Naive thymus-derived CD4-positive, alpha-beta T cell (primary cell): Measurements from ENCODE around the gene ROGDI. TPM values are rescaled to one million over a fixed set of nuclear protein-coding genes. Genes with fewer than 3 reads are reported as not detected.

Experiments used
- ATAC-seq: fragments of 150-1000 bp; cut with Tn5 transposase; 2 replicates; pipeline ENCODE4 v1.10.0; 2021; ENCODE audit warnings: mild to moderate bottlenecking, moderate library complexity
- CTCF ChIA-PET: fragments of 350-600 bp; sonication (Branson Sonifier 250); formaldehyde crosslinking; loops from one replicate; lab custom pipeline; 2021; ENCODE audit warnings: antibody characterized with exemption; lab: Charles Lee
- POLR2A ChIA-PET: fragments of 350-600 bp; sonication (Branson Sonifier 250); formaldehyde crosslinking; loops from one replicate; lab custom pipeline; 2021; ENCODE audit warnings: antibody characterized with exemption, inconsistent platforms; lab: Charles Lee
- DNase-seq, 9 donors: peaks; one replicate each; pipeline versions ENCODE4 v3.0.0 to v3.0.0-alpha.2; 2020 to 2022; ENCODE audit warnings: mixed read lengths in 1 of 9
- H3K27ac ChIP-seq: one replicate; pipeline ENCODE4 v1.7.0; 2013; ENCODE audit warnings: mild to moderate bottlenecking, low read depth, low read length, moderate library complexity
- H3K27me3 ChIP-seq, 2 donors: one replicate each; pipeline ENCODE4 v1.7.0; 2013; ENCODE audit warnings: low read length in 2 of 2, mild to moderate bottlenecking in 2 of 2, moderate library complexity in 2 of 2; ENCODE audit not compliant: control insufficient read depth in 2 of 2, insufficient read depth in 2 of 2
- H3K36me3 ChIP-seq, 3 experiments: 1 replicate in 2 of 3; 2 replicates in 1 of 3; pipeline ENCODE4 v1.7.0; 2013; ENCODE audit warnings: low read length in 3 of 3, mild to moderate bottlenecking in 3 of 3, moderate library complexity in 1 of 3; ENCODE audit not compliant: insufficient read depth in 3 of 3, control insufficient read depth in 2 of 3
- H3K4me1 ChIP-seq, 2 donors: one replicate each; pipeline ENCODE4 v1.7.0; 2013; ENCODE audit warnings: low read length in 2 of 2, mild to moderate bottlenecking in 2 of 2, moderate library complexity in 1 of 2; ENCODE audit not compliant: control insufficient read depth in 2 of 2, insufficient read depth in 2 of 2
- H3K4me3 ChIP-seq: 2 replicates; pipeline ENCODE4 v1.7.0; 2013; ENCODE audit warnings: mild to moderate bottlenecking, low read length
- H3K9me3 ChIP-seq, 3 experiments: 1 replicate in 2 of 3; 2 replicates in 1 of 3; pipeline ENCODE4 v1.7.0; 2013; ENCODE audit warnings: low read length in 3 of 3; ENCODE audit not compliant: control insufficient read depth in 2 of 3
- H3K27ac Mint-ChIP-seq, 9 donors: one replicate each; pipeline ENCODE4 v1.8.0; 2020 to 2022; ENCODE audit warnings: mixed read lengths in 9 of 9, mild to moderate bottlenecking in 8 of 9, moderate library complexity in 5 of 9, inconsistent platforms in 2 of 9
- H3K27me3 Mint-ChIP-seq, 5 donors: one replicate each; pipeline ENCODE4 v1.8.0; 2021 to 2022; ENCODE audit warnings: mixed read lengths in 5 of 5, mild to moderate bottlenecking in 1 of 5
- H3K36me3 Mint-ChIP-seq, 5 donors: one replicate each; pipeline ENCODE4 v1.8.0; 2020 to 2022; ENCODE audit warnings: mixed read lengths in 5 of 5, mild to moderate bottlenecking in 3 of 5, inconsistent platforms in 1 of 5
- H3K4me1 Mint-ChIP-seq, 7 donors: one replicate each; pipeline ENCODE4 v1.8.0; 2020 to 2022; ENCODE audit warnings: mixed read lengths in 7 of 7, mild to moderate bottlenecking in 3 of 7, inconsistent platforms in 1 of 7
- H3K4me3 Mint-ChIP-seq, 10 donors: one replicate each; pipeline ENCODE4 v1.8.0; 2020 to 2022; ENCODE audit warnings: mild to moderate bottlenecking in 10 of 10, mixed read lengths in 10 of 10, moderate library complexity in 6 of 10, inconsistent platforms in 2 of 10
- H3K9me3 Mint-ChIP-seq, 11 donors: one replicate each; pipeline ENCODE4 v1.8.0; 2020 to 2022; ENCODE audit warnings: mixed read lengths in 11 of 11, mild to moderate bottlenecking in 4 of 11, inconsistent platforms in 1 of 11, moderate library complexity in 1 of 11
- intact Hi-C, 2 donors: fragments of 100-400 bp; cut with micrococcal nuclease; formaldehyde crosslinking; loops; one replicate each; pipeline ENCODE4 v1.15.1; 2023
- polyA plus RNA-seq, 2 donors: library from polyadenylated mRNA; unstranded; fragments of 300-500 nt; fragmentation: Illumina TruSeq; gene quantifications; one replicate each; pipeline ENCODE4 v1.2.3, GENCODE V29; 2021
- total RNA-seq, 6 experiments: library from RNA in 5 of 6; stranded (reverse) in 5 of 6; gene quantifications; 1 replicate in 5 of 6; 2 replicates in 1 of 6; pipeline ENCODE4 v1.2.3 and lab custom pipeline; 2021 to 2026

ROGDI gene
- total and polyA plus RNA-seq, 7 experiments from 2014 or later = 7.4 to 29.0 (median 8.6) TPM

GRCh38 chr16:4767872-4768548 lies 34.4 kb downstream of the ROGDI start:
- intact Hi-C loops = loop anchor here (1.0 to 10.0 kb wide), 11 partner anchors 34 to 353 kb away; partner anchors contain the start of genes ANKS3 (in 2 of the 2), DNAAF8 (in 2 of the 2), GLYR1 (in 2 of the 2) and MGRN1 (in 2 of the 2)
- Mint-ChIP-seq H3K36me3 (peaks cover 0 to 4% (median 0%) of the 10 kb centered on the region in 5 donors), H3K4me1 (peaks cover 24 to 49% (median 34%) of the 10 kb centered on the region in 7 donors), H3K27me3 (no peaks in the 10 kb centered on the region), H3K9me3 (no peaks in the 10 kb centered on the region), H3K27ac (peak overlapping the region; percentile 35 to 96 (median 91)), H3K4me3 (peak overlapping the region; percentile 88 to 94 (median 92))
- Histone ChIP-seq H3K9me3 (no peaks in the 10 kb centered on the region), H3K36me3 (peaks cover 0 to 26% (median 8%) of the 10 kb centered on the region in 3 experiments), H3K4me3 (peak overlapping the region; percentile 82), H3K27ac (peak overlapping the region; percentile 77), H3K27me3 (no peaks in the 10 kb centered on the region), H3K4me1 (peaks cover 17 to 19% of the 10 kb centered on the region in 2 donors)
- ATAC-seq = no peak
- POLR2A ChIA-PET = interaction anchor here (0.6 to 4.0 kb wide), 12 partner anchors 12 to 694 kb away, joined by 3 to 41 read pairs (median 4); partner anchors contain the start of genes ANKS3, DNAAF8, EEF2KMT and GLYR1
- CTCF ChIA-PET = interaction anchor here (0.6 to 1.8 kb wide), 3 partner anchors 33 to 884 kb away, joined by 3 to 8 read pairs (median 3); partner anchors contain the start of genes ANKS3 and DNAAF8
- DNase-seq = peak in 1 of 9 donors; percentile 16

- ChIA-PET CTCF (interaction anchor here (1.8 kb wide), 1 partner anchor 33 kb away, joined by 8 read pairs; the partner anchor contains the start of genes ANKS3 and DNAAF8), POLR2A (interaction anchor here (0.5 to 4.0 kb wide), 7 partner anchors 9 to 151 kb away, joined by 3 to 41 read pairs (median 16); partner anchors contain the start of genes ANKS3, DNAAF8, ROGDI and UBALD1)
- H3K4me1 Mint-ChIP-seq = peaks cover 24 to 49% (median 34%) of the 10 kb centered on the region in 7 donors
- H3K9me3 ChIP-seq = no peaks in the 10 kb centered on the region
- H3K4me3 Mint-ChIP-seq = peak within 1 kb of the TSS; percentile 90 to 94 (median 92)
- peak within 1 kb of the TSS; percentile 82 for H3K4me3 ChIP-seq
- H3K36me3 Mint-ChIP-seq = peaks cover 0 to 4% (median 0%) of the 10 kb centered on the region in 5 donors
- peaks cover 17 to 19% of the 10 kb centered on the region in 2 donors for H3K4me1 ChIP-seq
- H3K27ac Mint-ChIP-seq = peak within 1 kb of the TSS; percentile 86 to 96 (median 92)
- ATAC-seq = peak; percentile 99
- peak; percentile 90 to 98 (median 92) for DNase-seq
- intact Hi-C loops = loop anchor here (1.0 to 10.0 kb wide), 9 partner anchors 33 to 352 kb away; partner anchors contain the start of genes MGRN1 (in 2 of the 2), ANKS3 (in 1 of the 2), CDIP1 (in 1 of the 2) and CORO7 (in 1 of the 2)
- peak within 1 kb of the TSS; percentile 84 for H3K27ac ChIP-seq
- H3K36me3 ChIP-seq = peaks cover 0 to 36% (median 10%) of the 10 kb centered on the region in 3 experiments
- no peaks in the 10 kb centered on the region for H3K27me3 Mint-ChIP-seq
- no peaks in the 10 kb centered on the region for H3K27me3 ChIP-seq
- H3K9me3 Mint-ChIP-seq = no peaks in the 10 kb centered on the region
These were observed 35.4 kb downstream of the ROGDI start, which contains the start of gene ZNF500 for GRCh38 chr16:4766875-4767628. Gene ZNF500 (minus strand): TSS chr16:4767162. CDS start chr16:4765978, 1,184 bp downstream.

- Histone ChIP-seq H3K27ac (peak overlapping the region; percentile 84), H3K9me3 (no peaks in the 10 kb centered on the region), H3K4me1 (peaks cover 17 to 19% of the 10 kb centered on the region in 2 donors), H3K4me3 (peak overlapping the region; percentile 82), H3K27me3 (no peaks in the 10 kb centered on the region), H3K36me3 (peaks cover 0 to 45% (median 12%) of the 10 kb centered on the region in 3 experiments)
- POLR2A ChIA-PET = interaction anchor here (1.0 to 4.0 kb wide), 5 partner anchors 8 to 150 kb away, joined by 4 to 41 read pairs (median 16); partner anchors contain the start of genes ANKS3, DNAAF8, ROGDI and UBALD1
- CTCF ChIA-PET = interaction anchor here (1.8 kb wide), 1 partner anchor 31 kb away, joined by 8 read pairs; the partner anchor contains the start of genes ANKS3 and DNAAF8
- ATAC-seq (no peak), DNase-seq (no peak)
- Mint-ChIP-seq H3K4me3 (peak overlapping the region; percentile 83 to 93 (median 90)), H3K27me3 (no peaks in the 10 kb centered on the region), H3K4me1 (peaks cover 24 to 53% (median 34%) of the 10 kb centered on the region in 7 donors), H3K36me3 (peaks cover 0 to 5% (median 0%) of the 10 kb centered on the region in 5 donors), H3K27ac (peak overlapping the region; percentile 49 to 95 (median 90)), H3K9me3 (no peaks in the 10 kb centered on the region)
- intact Hi-C loops = loop anchor here (2.0 to 10.0 kb wide), 3 partner anchors 73 to 351 kb away; partner anchors contain the start of genes CORO7 (in 1 of the 2) and NUDT16L1 (in 1 of the 2)
These were observed 36.6 kb downstream of the ROGDI start for GRCh38 chr16:4765511-4766474.

GRCh38 chr16:4763791-4764190 lies 38.6 kb downstream of the ROGDI start:
- intact Hi-C loops = loop anchor here in 1 of 2 donors (10.0 kb wide), 1 partner anchor 349 kb away; the partner anchor contains the start of gene CORO7
- H3K36me3 ChIP-seq = peaks cover 0 to 65% (median 24%) of the 10 kb centered on the region in 3 experiments

DNA sequence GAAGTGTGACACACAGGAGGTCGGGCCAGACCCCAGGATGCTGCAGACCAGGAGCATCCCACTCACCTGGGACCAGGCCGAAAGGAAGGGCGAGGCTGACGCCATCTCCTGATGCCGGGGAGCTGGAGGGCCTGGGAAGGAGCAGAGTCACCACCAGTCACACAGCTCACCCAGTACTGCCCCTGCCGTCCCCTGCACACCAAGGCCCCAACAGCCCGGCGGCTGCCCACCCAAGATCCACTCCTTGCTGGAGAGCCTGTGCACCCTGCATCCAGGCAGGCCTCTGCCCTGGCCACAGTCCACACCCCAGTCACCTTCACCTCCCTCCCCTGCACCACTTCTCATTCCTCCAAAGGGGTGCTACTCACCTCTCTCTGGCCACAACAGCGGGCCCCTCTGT lies 40.2 kb downstream of the ROGDI start:
- no peaks in the 10 kb centered on the region for H3K27me3 Mint-ChIP-seq
- no peak overlapping the region for H3K4me3 ChIP-seq
- no peak for DNase-seq
- peak overlapping the region in 1 of 9 donors; percentile 14 for H3K27ac Mint-ChIP-seq
- no peak for ATAC-seq
- CTCF ChIA-PET = no interaction called here
- POLR2A ChIA-PET = no interaction called here
- H3K27ac ChIP-seq = no peak overlapping the region
- intact Hi-C loops = loop anchor here in 1 of 2 donors (10.0 kb wide), 1 partner anchor 347 kb away; the partner anchor contains the start of gene CORO7
- no peak overlapping the region for H3K4me3 Mint-ChIP-seq
- no peaks in the 10 kb centered on the region for H3K9me3 ChIP-seq
- H3K27me3 ChIP-seq = no peaks in the 10 kb centered on the region
- H3K36me3 Mint-ChIP-seq = peaks cover 0 to 24% (median 9%) of the 10 kb centered on the region in 5 donors
- peaks cover 9 to 29% (median 17%) of the 10 kb centered on the region in 7 donors for H3K4me1 Mint-ChIP-seq
- no peaks in the 10 kb centered on the region for H3K9me3 Mint-ChIP-seq
- peaks cover 0 to 78% (median 24%) of the 10 kb centered on the region in 3 experiments for H3K36me3 ChIP-seq
- peaks cover 10 to 12% of the 10 kb centered on the region in 2 donors for H3K4me1 ChIP-seq

More at GRCh38 chr16:4763791-4764190, 38.6 kb downstream of the ROGDI start:
- CTCF ChIA-PET = no interaction called here
- H3K9me3 ChIP-seq = no peaks in the 10 kb centered on the region
- no peaks in the 10 kb centered on the region for H3K27me3 ChIP-seq
- peaks cover 17 to 19% of the 10 kb centered on the region in 2 donors for H3K4me1 ChIP-seq
- ATAC-seq (no peak), DNase-seq (no peak)
- H3K27ac ChIP-seq = no peak overlapping the region
- H3K4me3 ChIP-seq = no peak overlapping the region
- H3K4me3 Mint-ChIP-seq = peak overlapping the region in 3 of 10 donors; percentile 25 to 53 (median 35)
- no peaks in the 10 kb centered on the region for H3K27me3 Mint-ChIP-seq
- H3K36me3 Mint-ChIP-seq = peaks cover 0 to 18% (median 9%) of the 10 kb centered on the region in 5 donors
- no peaks in the 10 kb centered on the region for H3K9me3 Mint-ChIP-seq
- peaks cover 22 to 43% (median 30%) of the 10 kb centered on the region in 7 donors for H3K4me1 Mint-ChIP-seq
- POLR2A ChIA-PET = no interaction called here
- H3K27ac Mint-ChIP-seq = peak overlapping the region in 3 of 9 donors; percentile 8 to 38 (median 12)
